Endodermal cell (in vitro differentiated cells): ENCODE measurements around the gene ZBTB8B. TPM values are rescaled to one million over a fixed set of nuclear protein-coding genes. Genes with fewer than 3 reads are reported as not detected.

Experiments
- DNase-seq: peaks from one replicate; pipeline ENCODE4 v3.0.0-alpha.2; 2017
- H3K27ac ChIP-seq: 2 replicates; pipeline ENCODE4 v1.5.1; 2013; ENCODE audit warnings: mild to moderate bottlenecking, low read depth, low read length, moderate library complexity
- H3K27me3 ChIP-seq: 2 replicates; pipeline ENCODE4 v1.6.1; 2013; ENCODE audit warnings: mild to moderate bottlenecking, low read length, moderate library complexity; ENCODE audit not compliant: insufficient read depth, control insufficient read depth, poor library complexity, severe bottlenecking
- H3K36me3 ChIP-seq: 2 replicates; pipeline ENCODE4 v1.7.0; 2013; ENCODE audit warnings: mild to moderate bottlenecking, low read length, moderate library complexity; ENCODE audit not compliant: control insufficient read depth, insufficient read depth
- H3K4me1 ChIP-seq: one replicate; pipeline ENCODE4 v1.7.0; 2013; ENCODE audit warnings: low read length; ENCODE audit not compliant: control insufficient read depth, insufficient read depth
- H3K4me3 ChIP-seq: 2 replicates; pipeline ENCODE4 v1.5.1; 2013; ENCODE audit warnings: mild to moderate bottlenecking, low read length, moderate library complexity
- H3K9ac ChIP-seq: 2 replicates; pipeline ENCODE4 v1.6.1; 2013; ENCODE audit warnings: mild to moderate bottlenecking, low read length, moderate library complexity; ENCODE audit not compliant: poor library complexity, severe bottlenecking; ENCODE audit errors: extremely low read depth
- H3K9me3 ChIP-seq: 2 replicates; pipeline ENCODE4 v1.6.1; 2013; ENCODE audit warnings: mild to moderate bottlenecking, low read length, moderate library complexity; ENCODE audit not compliant: control insufficient read depth
- H3K27ac Mint-ChIP-seq: 2 replicates; pipeline ENCODE4 v1.8.0; 2020; ENCODE audit warnings: mixed read lengths
- H3K27me3 Mint-ChIP-seq: 2 replicates; pipeline ENCODE4 v1.8.0; 2021; ENCODE audit warnings: mild to moderate bottlenecking, mixed read lengths; ENCODE audit not compliant: insufficient read depth
- H3K36me3 Mint-ChIP-seq: 2 replicates; pipeline ENCODE4 v1.8.0; 2020; ENCODE audit warnings: low read depth, mixed read lengths
- H3K4me1 Mint-ChIP-seq: 2 replicates; pipeline ENCODE4 v1.8.0; 2020; ENCODE audit warnings: mixed read lengths
- H3K4me3 Mint-ChIP-seq: 2 replicates; pipeline ENCODE4 v1.8.0; 2020; ENCODE audit warnings: mild to moderate bottlenecking, moderate library complexity, mixed read lengths
- H3K9me3 Mint-ChIP-seq: 2 replicates; pipeline ENCODE4 v1.8.0; 2020; ENCODE audit warnings: mild to moderate bottlenecking, mixed read lengths
- CTCF ChIP-seq: fragments of 200-600 bp; sonication (generic); conservative IDR thresholded peaks from 2 replicates; pipeline ENCODE4 v1.5.0; 2021; ENCODE audit warnings: antibody characterized with exemption, mild to moderate bottlenecking
- WGBS, 2 experiments: methylation state at CpG; one replicate each; pipeline versions ENCODE4 v1.1.5 to v1.1.7; 2013; ENCODE audit warnings: missing lambda C conversion rate in 2 of 2, mixed read lengths in 1 of 2; ENCODE audit not compliant: insufficient coverage in 1 of 2, insufficient read length in 1 of 2; 5-methylcytosine and 5-hydroxymethylcytosine counted together
- total RNA-seq, 2 donors: library from RNA; stranded (reverse); fragmentation: NEBNext Ultra II Directional in 1 of 2; extraction: Animal tissue kit (Norgen Biotek cat#: 25700) in 1 of 2; gene quantifications; 2 replicates in 1 of 2; 3 replicates in 1 of 2; pipeline ENCODE4 v1.2.1, GENCODE V29; 2021

Gene ZBTB8B
- total RNA-seq, 2 donors from 2014 or later: 2.7 to 5.0 TPM

DNA sequence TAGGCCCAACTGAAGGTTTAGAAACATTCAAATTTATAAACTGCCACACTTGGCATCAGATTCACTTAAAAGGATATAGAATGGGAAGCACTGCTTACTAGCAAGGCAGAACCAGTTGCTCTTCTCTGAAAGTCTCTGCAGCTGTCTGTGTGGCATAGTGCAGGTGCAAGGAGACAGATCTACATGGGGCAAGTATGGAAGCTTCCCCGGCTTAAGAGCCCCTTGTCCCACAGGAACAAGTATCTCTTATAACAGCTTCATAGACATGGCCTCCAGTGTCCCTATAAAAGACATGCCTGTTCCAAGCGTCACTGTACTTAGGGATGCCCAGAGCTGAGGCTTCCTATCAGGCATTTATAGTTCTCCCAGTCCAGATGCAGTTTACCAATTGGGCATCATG, 26.5 kb downstream of the ZBTB8B start:
- Histone ChIP-seq H3K4me3 (no peak overlapping the region), H3K4me1 (no peaks in the 10 kb centered on the region), H3K9ac (no peak overlapping the region), H3K27ac (no peak overlapping the region), H3K9me3 (no peaks in the 10 kb centered on the region), H3K36me3 (peaks cover 5% of the 10 kb centered on the region), H3K27me3 (no peaks in the 10 kb centered on the region)
- no peaks in the 10 kb centered on the region for H3K9me3 Mint-ChIP-seq
- DNase-seq: no peak
- peaks cover 13% of the 10 kb centered on the region for H3K36me3 Mint-ChIP-seq
- H3K27me3 Mint-ChIP-seq: no peaks in the 10 kb centered on the region
- no peak overlapping the region for H3K4me3 Mint-ChIP-seq
- 92 to 100% methylated on average over 2 of the region's 2 CpGs for WGBS, 2 experiments
- H3K27ac Mint-ChIP-seq: no peak overlapping the region
- TF ChIP-seq CTCF: no peak
- H3K4me1 Mint-ChIP-seq: peaks cover 7% of the 10 kb centered on the region

DNA sequence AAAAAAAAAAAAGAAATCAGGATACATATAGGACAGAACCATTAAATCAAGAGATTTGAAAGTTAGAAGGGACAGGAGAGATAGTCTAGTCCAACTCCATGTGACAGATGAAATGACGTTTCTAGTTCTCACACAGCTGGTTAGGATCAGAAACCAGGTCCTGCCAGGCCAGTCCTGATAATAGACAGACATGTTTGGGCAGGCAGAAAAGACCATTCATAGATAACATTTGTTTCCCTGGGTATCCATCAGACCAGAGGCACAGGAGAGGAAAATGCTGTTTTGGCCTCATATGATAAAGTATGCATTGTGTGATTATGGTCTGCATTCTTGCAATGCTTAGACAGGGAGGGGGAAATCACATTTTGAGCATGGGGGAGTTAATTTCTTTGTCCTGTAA, 29.3 kb downstream of the ZBTB8B start:
- no peaks in the 10 kb centered on the region for H3K9me3 Mint-ChIP-seq
- no peaks in the 10 kb centered on the region for H3K27me3 ChIP-seq
- peaks cover 16% of the 10 kb centered on the region for H3K4me1 Mint-ChIP-seq
- H3K4me1 ChIP-seq: no peaks in the 10 kb centered on the region
- no peak overlapping the region for H3K4me3 Mint-ChIP-seq
- H3K4me3 ChIP-seq: no peak overlapping the region
- no peaks in the 10 kb centered on the region for H3K9me3 ChIP-seq
- H3K36me3 Mint-ChIP-seq: peaks cover 3% of the 10 kb centered on the region
- no peak overlapping the region for H3K27ac ChIP-seq
- DNase-seq: no peak
- no peaks in the 10 kb centered on the region for H3K27me3 Mint-ChIP-seq
- TF ChIP-seq CTCF: no peak
- H3K9ac ChIP-seq: no peak overlapping the region
- 88 to 100% methylated on average over 1 of the region's 1 CpG for WGBS, 2 experiments
- no peak overlapping the region for H3K27ac Mint-ChIP-seq
- H3K36me3 ChIP-seq: no peaks in the 10 kb centered on the region

DNA sequence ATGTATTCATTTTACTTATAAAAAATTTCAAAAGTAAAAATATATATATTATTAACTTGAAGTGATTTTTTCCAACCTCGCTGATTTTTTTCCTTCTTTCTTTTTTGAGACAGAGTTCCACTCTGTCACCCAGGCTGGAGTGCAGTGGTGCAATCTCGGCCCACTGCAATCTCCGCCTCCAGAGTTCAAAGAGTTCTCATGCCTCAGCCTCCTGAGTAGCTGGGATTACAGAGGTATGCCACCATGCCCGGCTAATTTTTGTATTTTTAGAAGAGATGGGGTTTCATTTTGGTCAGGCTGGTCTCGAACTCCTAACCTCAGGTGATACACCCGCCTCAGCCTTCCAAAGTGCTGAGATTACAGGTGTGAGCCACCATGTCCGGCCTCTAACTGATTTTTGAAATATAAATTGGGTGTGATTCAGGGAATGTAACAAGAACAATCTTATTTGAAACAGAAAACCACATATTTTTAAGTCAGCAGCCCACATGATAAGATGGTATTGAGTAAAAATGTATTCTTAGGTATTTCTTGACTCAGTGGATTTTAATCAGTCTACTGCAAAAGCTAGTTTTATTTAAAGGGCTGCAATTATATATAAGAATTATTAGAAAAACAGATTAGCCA, 30.0 kb downstream of the ZBTB8B start:
- Histone ChIP-seq H3K9ac (no peak overlapping the region), H3K4me1 (no peaks in the 10 kb centered on the region), H3K4me3 (no peak overlapping the region), H3K9me3 (no peaks in the 10 kb centered on the region), H3K27me3 (no peaks in the 10 kb centered on the region), H3K27ac (no peak overlapping the region), H3K36me3 (no peaks in the 10 kb centered on the region)
- no peak overlapping the region for H3K4me3 Mint-ChIP-seq
- H3K4me1 Mint-ChIP-seq: peaks cover 14% of the 10 kb centered on the region
- no peaks in the 10 kb centered on the region for H3K27me3 Mint-ChIP-seq
- H3K27ac Mint-ChIP-seq: no peak overlapping the region
- no peaks in the 10 kb centered on the region for H3K9me3 Mint-ChIP-seq
- no peak for TF ChIP-seq CTCF
- no peak for DNase-seq
- WGBS, 2 experiments: 87 to 96% methylated on average over 3 to 7 of the region's 7 CpGs
- H3K36me3 Mint-ChIP-seq: peaks cover 3% of the 10 kb centered on the region
